K562 (cell line): Measurements from ENCODE around the gene MED29. TPM values are rescaled to one million over a fixed set of nuclear protein-coding genes. Genes with fewer than 3 reads are reported as not detected.

Experiments used
- CREB1 ChIP-seq, 2 experiments: sonication (generic) in 1 of 2; formaldehyde crosslinking in 1 of 2; IDR thresholded peaks; 2 replicates each; pipeline versions ENCODE4 v1.6.1 to v1.8.0; 2012 to 2022; ENCODE audit warnings: inconsistent platforms in 1 of 2, mild to moderate bottlenecking in 1 of 2, missing genetic modification reagents in 1 of 2, moderate library complexity in 1 of 2
- EGR1 ChIP-seq: fragments of 450-650 bp; conservative IDR thresholded peaks from 2 replicates; pipeline ENCODE4 v1.6.1; 2017; ENCODE audit warnings: mild to moderate bottlenecking
- ERF ChIP-seq: fragments of 450-650 bp; formaldehyde crosslinking; IDR thresholded peaks from 2 replicates; pipeline ENCODE4 v1.4.0; 2020; ENCODE audit warnings: mild to moderate bottlenecking, mixed read lengths
- HMGN3 ChIP-seq: IDR thresholded peaks from 2 replicates; pipeline ENCODE4 v1.6.1; 2011; ENCODE audit warnings: borderline replicate concordance, low read depth, mild to moderate bottlenecking, mixed read lengths, low read length; ENCODE audit not compliant: insufficient read length; ENCODE audit errors: extremely low read depth
- MAFG ChIP-seq: fragments of 450-650 bp; conservative IDR thresholded peaks from 2 replicates; pipeline ENCODE4 v1.6.1; 2016; ENCODE audit warnings: missing genetic modification characterization, missing compliant biosample characterization
- NFE2 ChIP-seq: IDR thresholded peaks from 2 replicates; pipeline ENCODE4 v1.6.1; 2014; ENCODE audit warnings: antibody characterized with exemption, low read depth
- PHF21A ChIP-seq: fragments of 450-650 bp; IDR thresholded peaks from 2 replicates; pipeline ENCODE4 v1.6.1; 2017; ENCODE audit warnings: low read depth, borderline replicate concordance
- PRPF4 ChIP-seq: fragments of 200-400 bp; formaldehyde crosslinking; IDR thresholded peaks from one replicate; pipeline ENCODE4 v1.6.1; 2017; ENCODE audit warnings: low read length, low read depth, mild to moderate bottlenecking; ENCODE audit not compliant: insufficient read depth, poor library complexity, severe bottlenecking
- RBM34 ChIP-seq: fragments of 200-400 bp; formaldehyde crosslinking; IDR thresholded peaks from 2 replicates; pipeline ENCODE4 v1.6.1; 2018; ENCODE audit warnings: low read length, borderline replicate concordance; ENCODE audit not compliant: insufficient read depth
- RCOR1 ChIP-seq, 2 experiments: IDR thresholded peaks; 2 replicates each; pipeline ENCODE4 v1.6.1; 2012; ENCODE audit warnings: low read depth in 2 of 2, low read length in 2 of 2, borderline replicate concordance in 1 of 2, improper control_type of control experiment in 1 of 2
- RFX1 ChIP-seq: fragments of 450-650 bp; IDR thresholded peaks from 2 replicates; pipeline ENCODE4 v1.6.1; 2016; ENCODE audit warnings: mild to moderate bottlenecking, moderate library complexity
- SAFB2 ChIP-seq: fragments of 200-400 bp; formaldehyde crosslinking; IDR thresholded peaks from 2 replicates; pipeline ENCODE4 v1.6.1; 2018; ENCODE audit warnings: borderline replicate concordance, low read length, low read depth, moderate library complexity; ENCODE audit not compliant: severe bottlenecking
- SOX6 ChIP-seq: fragments of 450-650 bp; IDR thresholded peaks from 2 replicates; pipeline ENCODE4 v1.6.1; 2014; ENCODE audit warnings: mild to moderate bottlenecking
- SUPT5H ChIP-seq: fragments of 450-650 bp; IDR thresholded peaks from 2 replicates; pipeline ENCODE4 v1.6.1; 2016
- ZBTB17 ChIP-seq: fragments of 450-650 bp; formaldehyde crosslinking; IDR thresholded peaks from 2 replicates; pipeline ENCODE4 v1.4.0; 2020; ENCODE audit warnings: mild to moderate bottlenecking
- ZNF140 ChIP-seq: fragments of 250-450 bp; sonication (Bioruptor Pico); IDR thresholded peaks from 2 replicates; pipeline ENCODE4 v1.8.0; 2021; ENCODE audit warnings: moderate library complexity, mild to moderate bottlenecking, inconsistent platforms
- ZNF224 ChIP-seq: sonication (generic); formaldehyde crosslinking; IDR thresholded peaks from 2 replicates; pipeline ENCODE4 v1.8.0; 2022; ENCODE audit warnings: mild to moderate bottlenecking, missing genetic modification reagents
- polyA plus RNA-seq, 8 experiments: library from polyadenylated mRNA; depleted of rRNA in 4 of 8; stranded (reverse) in 5 of 8; unstranded in 3 of 8; fragments of >200 nt; fragmentation: Nextera tagmentation in 2 of 8; fragmentation: Illumina TruSeq in 1 of 8; extraction: Ambion mirVana in 2 of 8; extraction: Trizol in 1 of 8; gene quantifications; 2 replicates each; pipeline versions ENCODE4 v1.2.1 to v1.2.3, GENCODE V29; 2011 to 2014; ENCODE audit warnings: inconsistent platforms in 1 of 8, missing spikeins in 1 of 8
- total RNA-seq, 7 experiments: library from RNA; depleted of rRNA in 6 of 7; stranded (reverse); fragments of >200 nt in 6 of 7; fragmentation: Illumina TruSeq in 2 of 7; extraction: Trizol in 2 of 7; gene quantifications; 2 replicates each; pipeline versions ENCODE4 v1.2.1 to v1.2.3, GENCODE V29; 2011 to 2021; ENCODE audit warnings: low replicate concordance in 1 of 7
- TF ChIP-seq, protein P1 (sequence below): IDR thresholded peaks from 2 replicates; pipeline ENCODE4 v1.6.1; 2012; ENCODE audit warnings: low read depth, low read length, improper control_type of control experiment, borderline replicate concordance
- TF ChIP-seq, protein P2 (sequence below): fragments of 250-450 bp; sonication (Bioruptor Pico); IDR thresholded peaks from 2 replicates; pipeline ENCODE4 v1.8.0; 2022; ENCODE audit warnings: moderate library complexity, mild to moderate bottlenecking, inconsistent platforms
- TF ChIP-seq, protein P3 (sequence below), 3 experiments: fragments of 200-800 bp in 1 of 3; fragments of 250-450 bp in 1 of 3; fragments of 450-650 bp in 1 of 3; sonication (Bioruptor Pico) in 1 of 3; sonication (Bioruptor generic) in 1 of 3; formaldehyde crosslinking in 1 of 3; IDR thresholded peaks; 2 replicates each; pipeline versions ENCODE4 v1.6.1 to v1.8.0; 2016 to 2022; ENCODE audit warnings: mild to moderate bottlenecking in 2 of 3, missing genetic modification characterization in 2 of 3, missing compliant biosample characterization in 1 of 3, moderate library complexity in 1 of 3

Gene MED29
- total and polyA plus RNA-seq, 9 of the 15 experiments (the other 6 are each of a cell fraction or from before 2014, with no cell fraction given) = 1.8 to 22.6 (median 12.4) TPM

DNA sequence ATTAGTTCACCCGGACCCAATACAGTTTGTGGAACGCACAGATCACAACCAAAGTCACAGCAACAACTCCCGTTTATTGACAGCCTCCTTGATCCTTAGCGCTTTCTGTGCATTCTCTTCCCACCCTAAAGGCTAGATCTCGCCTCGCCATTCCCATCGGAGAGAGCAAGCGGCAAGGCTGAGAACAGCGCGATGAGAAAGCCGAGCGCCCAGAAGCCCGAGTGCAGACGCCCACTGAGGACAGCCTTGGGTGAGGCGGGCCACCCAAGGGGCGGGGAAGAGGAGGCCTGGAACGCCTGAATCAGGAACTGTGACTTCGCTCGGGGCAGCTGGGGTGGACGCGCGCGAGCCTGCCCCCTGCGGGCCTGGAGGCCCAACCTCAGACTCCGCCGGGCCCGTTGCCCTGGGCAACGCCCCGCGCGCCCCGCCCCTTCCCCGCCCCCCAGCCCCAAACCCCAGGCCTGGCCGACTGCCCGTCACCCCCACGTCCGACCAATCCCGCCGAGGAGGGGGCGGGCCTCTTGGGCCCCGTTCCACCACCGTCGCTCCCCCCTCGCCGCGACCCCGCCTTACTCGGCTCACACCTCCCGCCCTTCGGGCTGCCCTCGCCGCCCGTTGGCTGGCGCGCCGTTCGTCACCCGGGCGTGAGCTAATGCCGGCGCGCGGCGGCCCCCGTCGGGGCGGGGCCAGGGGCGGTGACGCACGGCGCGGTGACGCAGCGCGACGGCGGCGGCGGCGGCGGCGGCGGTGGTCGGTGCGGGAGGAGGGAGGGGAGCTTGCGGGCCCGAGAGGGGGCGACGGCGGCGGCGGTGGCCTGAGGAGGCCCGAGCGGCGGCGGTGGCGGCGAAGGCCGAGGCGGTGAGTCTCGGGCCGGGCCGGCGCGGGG, 49.2 kb upstream of the MED29 start, which contains the start of gene SAMD4B (continued):
- TF ChIP-seq, protein P1, sequence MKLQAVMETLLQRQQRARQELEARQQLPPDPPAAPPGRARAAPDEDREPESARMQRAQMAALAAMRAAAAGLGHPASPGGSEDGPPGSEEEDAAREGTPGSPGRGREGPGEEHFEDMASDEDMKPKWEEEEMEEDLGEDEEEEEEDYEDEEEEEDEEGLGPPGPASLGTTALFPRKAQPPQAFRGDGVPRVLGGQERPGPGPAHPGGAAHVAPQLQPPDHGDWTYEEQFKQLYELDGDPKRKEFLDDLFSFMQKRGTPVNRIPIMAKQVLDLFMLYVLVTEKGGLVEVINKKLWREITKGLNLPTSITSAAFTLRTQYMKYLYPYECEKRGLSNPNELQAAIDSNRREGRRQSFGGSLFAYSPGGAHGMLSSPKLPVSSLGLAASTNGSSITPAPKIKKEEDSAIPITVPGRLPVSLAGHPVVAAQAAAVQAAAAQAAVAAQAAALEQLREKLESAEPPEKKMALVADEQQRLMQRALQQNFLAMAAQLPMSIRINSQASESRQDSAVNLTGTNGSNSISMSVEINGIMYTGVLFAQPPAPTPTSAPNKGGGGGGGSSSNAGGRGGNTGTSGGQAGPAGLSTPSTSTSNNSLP = peak; percentile 16; the same call in 1 of the 2 replicates
- TF ChIP-seq ERF (CRISPR knock-in tag) (peak; percentile 40; the same call in 1 of the 2 replicates), EGR1 (peak; percentile 48), RCOR1 (IDR thresholded peaks at IDR 0.05; ENCODE audit: borderline replicate concordance in 1 of 2, low read depth in 2 of 2, low read length in 2 of 2) (peak in 1 of 2 experiments; percentile 78; a peak in 1 of 4 replicates), RBM34 (0 out of 2 replicates have a peak, but pooled peaks have one; percentile 55), RFX1 (peak; percentile 88), MAFG (no peak), HMGN3 (peak; percentile 68), SAFB2 (no peak), SOX6 (peak; percentile 59; the same call in 1 of the 2 replicates), ZNF140 (CRISPR knock-in tag) (no peak), ZNF224 (CRISPR knock-in tag) (peak; percentile 20; the same call in 1 of the 2 replicates), ZBTB17 (CRISPR knock-in tag) (peak; percentile 59; the same call in 1 of the 2 replicates), NFE2 (peak; percentile 51), SUPT5H (peak; percentile 93), CREB1 (IDR thresholded peaks at IDR 0.05) (peak; percentile 78), CREB1 (CRISPR knock-in tag; IDR thresholded peaks at IDR 0.05) (peak; percentile 58; the same call in 1 of the 2 replicates), PHF21A (no peak), PRPF4 (no peak)
- TF ChIP-seq, protein P2, sequence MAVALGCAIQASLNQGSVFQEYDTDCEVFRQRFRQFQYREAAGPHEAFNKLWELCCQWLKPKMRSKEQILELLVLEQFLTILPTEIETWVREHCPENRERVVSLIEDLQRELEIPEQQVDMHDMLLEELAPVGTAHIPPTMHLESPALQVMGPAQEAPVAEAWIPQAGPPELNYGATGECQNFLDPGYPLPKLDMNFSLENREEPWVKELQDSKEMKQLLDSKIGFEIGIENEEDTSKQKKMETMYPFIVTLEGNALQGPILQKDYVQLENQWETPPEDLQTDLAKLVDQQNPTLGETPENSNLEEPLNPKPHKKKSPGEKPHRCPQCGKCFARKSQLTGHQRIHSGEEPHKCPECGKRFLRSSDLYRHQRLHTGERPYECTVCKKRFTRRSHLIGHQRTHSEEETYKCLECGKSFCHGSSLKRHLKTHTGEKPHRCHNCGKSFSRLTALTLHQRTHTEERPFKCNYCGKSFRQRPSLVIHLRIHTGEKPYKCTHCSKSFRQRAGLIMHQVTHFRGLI (CRISPR knock-in tag) = no peak
- TF ChIP-seq, protein P3, sequence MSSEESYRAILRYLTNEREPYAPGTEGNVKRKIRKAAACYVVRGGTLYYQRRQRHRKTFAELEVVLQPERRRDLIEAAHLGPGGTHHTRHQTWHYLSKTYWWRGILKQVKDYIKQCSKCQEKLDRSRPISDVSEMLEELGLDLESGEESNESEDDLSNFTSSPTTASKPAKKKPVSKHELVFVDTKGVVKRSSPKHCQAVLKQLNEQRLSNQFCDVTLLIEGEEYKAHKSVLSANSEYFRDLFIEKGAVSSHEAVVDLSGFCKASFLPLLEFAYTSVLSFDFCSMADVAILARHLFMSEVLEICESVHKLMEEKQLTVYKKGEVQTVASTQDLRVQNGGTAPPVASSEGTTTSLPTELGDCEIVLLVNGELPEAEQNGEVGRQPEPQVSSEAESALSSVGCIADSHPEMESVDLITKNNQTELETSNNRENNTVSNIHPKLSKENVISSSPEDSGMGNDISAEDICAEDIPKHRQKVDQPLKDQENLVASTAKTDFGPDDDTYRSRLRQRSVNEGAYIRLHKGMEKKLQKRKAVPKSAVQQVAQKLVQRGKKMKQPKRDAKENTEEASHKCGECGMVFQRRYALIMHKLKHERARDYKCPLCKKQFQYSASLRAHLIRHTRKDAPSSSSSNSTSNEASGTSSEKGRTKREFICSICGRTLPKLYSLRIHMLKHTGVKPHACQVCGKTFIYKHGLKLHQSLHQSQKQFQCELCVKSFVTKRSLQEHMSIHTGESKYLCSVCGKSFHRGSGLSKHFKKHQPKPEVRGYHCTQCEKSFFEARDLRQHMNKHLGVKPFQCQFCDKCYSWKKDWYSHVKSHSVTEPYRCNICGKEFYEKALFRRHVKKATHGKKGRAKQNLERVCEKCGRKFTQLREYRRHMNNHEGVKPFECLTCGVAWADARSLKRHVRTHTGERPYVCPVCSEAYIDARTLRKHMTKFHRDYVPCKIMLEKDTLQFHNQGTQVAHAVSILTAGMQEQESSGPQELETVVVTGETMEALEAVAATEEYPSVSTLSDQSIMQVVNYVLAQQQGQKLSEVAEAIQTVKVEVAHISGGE (CRISPR knock-in tag; IDR thresholded peaks at IDR 0.05) = peak in 1 of 3 experiments; percentile 78; a peak in 1 of 6 replicates
